GM12878 (cell line): ENCODE measurements around the gene PRM3. TPM values are rescaled to one million over a fixed set of nuclear protein-coding genes. Genes with fewer than 3 reads are reported as not detected.

ENCODE experiments used
- BACH1 ChIP-seq: fragments of 450-650 bp; IDR thresholded peaks from 2 replicates; pipeline ENCODE4 v1.6.1; 2017; ENCODE audit warnings: mild to moderate bottlenecking, borderline replicate concordance
- BCL11A ChIP-seq: IDR thresholded peaks from 2 replicates; pipeline ENCODE4 v1.6.1; 2011; ENCODE audit warnings: low read depth, low read length
- BMI1 ChIP-seq: fragments of 450-650 bp; IDR thresholded peaks from 2 replicates; pipeline ENCODE4 v1.6.1; 2016; ENCODE audit warnings: mild to moderate bottlenecking, moderate library complexity, borderline replicate concordance
- CBX3 ChIP-seq: fragments of 200-600 bp; sonication (generic); IDR thresholded peaks from 2 replicates; pipeline ENCODE4 v1.6.1; 2016; ENCODE audit warnings: low read depth, borderline replicate concordance
- CBX5 ChIP-seq: sonication (generic); IDR thresholded peaks from 2 replicates; pipeline ENCODE4 v1.6.1; 2016; ENCODE audit warnings: low read depth, moderate library complexity, mild to moderate bottlenecking, inconsistent platforms
- CHD1 ChIP-seq: IDR thresholded peaks from 2 replicates; pipeline ENCODE4 v1.6.1; 2012; ENCODE audit warnings: low read depth, low read length, improper control_type of control experiment
- CHD2 ChIP-seq: IDR thresholded peaks from 2 replicates; pipeline ENCODE4 v1.6.1; 2011; ENCODE audit warnings: low read depth, low read length, improper control_type of control experiment, borderline replicate concordance
- E2F4 ChIP-seq: IDR thresholded peaks from 2 replicates; pipeline ENCODE4 v1.6.1; 2012; ENCODE audit warnings: low read depth, low read length, improper control_type of control experiment
- EGR1 ChIP-seq, 2 experiments: IDR thresholded peaks; 1 replicate in 1 of 2; 2 replicates in 1 of 2; pipeline ENCODE4 v1.6.1; 2011 to 2012; ENCODE audit warnings: low read depth in 2 of 2, low read length in 2 of 2, borderline replicate concordance in 1 of 2, mild to moderate bottlenecking in 1 of 2, moderate library complexity in 1 of 2
- JUND ChIP-seq: IDR thresholded peaks from 2 replicates; pipeline ENCODE4 v1.6.1; 2012; ENCODE audit warnings: low read depth, mild to moderate bottlenecking, low read length, improper control_type of control experiment, moderate library complexity
- KLF5 ChIP-seq: fragments of 450-650 bp; IDR thresholded peaks from 2 replicates; pipeline ENCODE4 v1.6.1; 2014; ENCODE audit warnings: mild to moderate bottlenecking; ENCODE audit not compliant: partially characterized antibody
- MXI1 ChIP-seq: fragments of 150-350 bp; IDR thresholded peaks from 2 replicates; pipeline ENCODE4 v1.6.1; 2011; ENCODE audit warnings: low read depth, mild to moderate bottlenecking, inconsistent platforms, low read length, improper control_type of control experiment
- NFXL1 ChIP-seq: fragments of 450-650 bp; IDR thresholded peaks from 2 replicates; pipeline ENCODE4 v1.6.1; 2017; ENCODE audit warnings: antibody characterized with exemption, mild to moderate bottlenecking, borderline replicate concordance
- NFYA ChIP-seq: IDR thresholded peaks from 2 replicates; pipeline ENCODE4 v1.6.1; 2011; ENCODE audit warnings: low read depth, mild to moderate bottlenecking, low read length, improper control_type of control experiment, borderline replicate concordance
- NFYB ChIP-seq: IDR thresholded peaks from 2 replicates; pipeline ENCODE4 v1.6.1; 2011; ENCODE audit warnings: low read depth, mild to moderate bottlenecking, low read length, improper control_type of control experiment, moderate library complexity; ENCODE audit not compliant: insufficient read depth
- NR2F1 ChIP-seq: fragments of 450-650 bp; conservative IDR thresholded peaks from 2 replicates; pipeline ENCODE4 v1.6.1; 2017; ENCODE audit warnings: mild to moderate bottlenecking
- NRF1 ChIP-seq: conservative IDR thresholded peaks from 2 replicates; pipeline ENCODE4 v1.6.1; 2011; ENCODE audit warnings: mild to moderate bottlenecking, low read depth, low read length, improper control_type of control experiment
- RB1 ChIP-seq: fragments of 450-650 bp; formaldehyde crosslinking; IDR thresholded peaks from 2 replicates; pipeline ENCODE4 v1.6.1; 2017; ENCODE audit warnings: mild to moderate bottlenecking, borderline replicate concordance
- RBBP5 ChIP-seq: fragments of 200-600 bp; sonication (generic); conservative IDR thresholded peaks from 2 replicates; pipeline ENCODE4 v1.6.1; 2016
- RELB ChIP-seq: fragments of 450-650 bp; IDR thresholded peaks from 2 replicates; pipeline ENCODE4 v1.6.1; 2017; ENCODE audit warnings: low read depth, mild to moderate bottlenecking, moderate library complexity
- RFX5 ChIP-seq: IDR thresholded peaks from 2 replicates; pipeline ENCODE4 v1.6.1; 2011; ENCODE audit warnings: low read depth, low read length, improper control_type of control experiment
- SMAD5 ChIP-seq: IDR thresholded peaks from 2 replicates; pipeline ENCODE4 v1.6.1; 2016; ENCODE audit warnings: antibody characterized with exemption, low read depth
- WRNIP1 ChIP-seq: IDR thresholded peaks from 2 replicates; pipeline ENCODE4 v1.6.1; 2011; ENCODE audit warnings: low read depth, low read length, improper control_type of control experiment, borderline replicate concordance
- polyA plus RNA-seq, 11 experiments: library from polyadenylated mRNA; depleted of rRNA in 4 of 11; unstranded in 6 of 11; stranded (reverse) in 5 of 11; fragments of >200 nt; fragmentation: Nextera tagmentation in 4 of 11; fragmentation: Illumina TruSeq in 1 of 11; extraction: Ambion mirVana in 4 of 11; extraction: Trizol in 1 of 11; gene quantifications; 1 replicate in 1 of 11; 2 replicates in 10 of 11; pipeline versions ENCODE4 v1.2.1 to v1.2.3, GENCODE V29; 2011 to 2016; ENCODE audit warnings: inconsistent platforms in 2 of 11, missing spikeins in 2 of 11, low read depth in 1 of 11
- total RNA-seq, 4 experiments: library from RNA; depleted of rRNA in 3 of 4; stranded (reverse); fragments of >200 nt in 3 of 4; fragmentation: Illumina TruSeq in 1 of 4; extraction: Trizol in 1 of 4; gene quantifications; 2 replicates each; pipeline versions ENCODE4 v1.2.1 to v1.2.3, GENCODE V29; 2013 to 2021
- TF ChIP-seq, protein P1 (sequence below): fragments of 450-650 bp; IDR thresholded peaks from 2 replicates; pipeline ENCODE4 v1.6.1; 2014; ENCODE audit warnings: mild to moderate bottlenecking
- TF ChIP-seq, protein P2 (sequence below): IDR thresholded peaks from 2 replicates; pipeline ENCODE4 v1.6.1; 2012; ENCODE audit warnings: low read depth, low read length, improper control_type of control experiment
- TF ChIP-seq, protein P3 (sequence below): fragments of 150-350 bp; IDR thresholded peaks from 2 replicates; pipeline ENCODE4 v1.6.1; 2014; ENCODE audit warnings: mild to moderate bottlenecking, low read depth, low read length

PRM3 gene
- total and polyA plus RNA-seq, 10 of the 15 experiments (the other 5 are each of a cell fraction or from before 2014, with no cell fraction given) = not detected

GRCh38 chr16:11308493-11309283 is 35.3 kb upstream of the PRM3 start (continued):
- peak; percentile 89 for TF ChIP-seq RELB
- TF ChIP-seq, protein P1, sequence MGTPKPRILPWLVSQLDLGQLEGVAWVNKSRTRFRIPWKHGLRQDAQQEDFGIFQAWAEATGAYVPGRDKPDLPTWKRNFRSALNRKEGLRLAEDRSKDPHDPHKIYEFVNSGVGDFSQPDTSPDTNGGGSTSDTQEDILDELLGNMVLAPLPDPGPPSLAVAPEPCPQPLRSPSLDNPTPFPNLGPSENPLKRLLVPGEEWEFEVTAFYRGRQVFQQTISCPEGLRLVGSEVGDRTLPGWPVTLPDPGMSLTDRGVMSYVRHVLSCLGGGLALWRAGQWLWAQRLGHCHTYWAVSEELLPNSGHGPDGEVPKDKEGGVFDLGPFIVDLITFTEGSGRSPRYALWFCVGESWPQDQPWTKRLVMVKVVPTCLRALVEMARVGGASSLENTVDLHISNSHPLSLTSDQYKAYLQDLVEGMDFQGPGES = no peak
- TF ChIP-seq CBX3 = no peak
- TF ChIP-seq NR2F1 = peak; percentile 71; the same call in 1 of the 2 replicates
- TF ChIP-seq, protein P2, sequence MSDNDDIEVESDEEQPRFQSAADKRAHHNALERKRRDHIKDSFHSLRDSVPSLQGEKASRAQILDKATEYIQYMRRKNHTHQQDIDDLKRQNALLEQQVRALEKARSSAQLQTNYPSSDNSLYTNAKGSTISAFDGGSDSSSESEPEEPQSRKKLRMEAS = no peak; the same call in 1 of the 2 replicates
- TF ChIP-seq, protein P3, sequence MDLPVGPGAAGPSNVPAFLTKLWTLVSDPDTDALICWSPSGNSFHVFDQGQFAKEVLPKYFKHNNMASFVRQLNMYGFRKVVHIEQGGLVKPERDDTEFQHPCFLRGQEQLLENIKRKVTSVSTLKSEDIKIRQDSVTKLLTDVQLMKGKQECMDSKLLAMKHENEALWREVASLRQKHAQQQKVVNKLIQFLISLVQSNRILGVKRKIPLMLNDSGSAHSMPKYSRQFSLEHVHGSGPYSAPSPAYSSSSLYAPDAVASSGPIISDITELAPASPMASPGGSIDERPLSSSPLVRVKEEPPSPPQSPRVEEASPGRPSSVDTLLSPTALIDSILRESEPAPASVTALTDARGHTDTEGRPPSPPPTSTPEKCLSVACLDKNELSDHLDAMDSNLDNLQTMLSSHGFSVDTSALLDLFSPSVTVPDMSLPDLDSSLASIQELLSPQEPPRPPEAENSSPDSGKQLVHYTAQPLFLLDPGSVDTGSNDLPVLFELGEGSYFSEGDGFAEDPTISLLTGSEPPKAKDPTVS = no peak
- TF ChIP-seq RB1 = no peak; the same call in 1 of the 2 replicates
- TF ChIP-seq NFYA = no peak
- TF ChIP-seq CHD1 = no peak
- peak; percentile 84 for TF ChIP-seq CBX5
- no peak for TF ChIP-seq BMI1
- no peak for TF ChIP-seq MXI1
- TF ChIP-seq CHD2 = peak; percentile 87
- TF ChIP-seq NFYB = no peak
- TF ChIP-seq EGR1 (IDR thresholded peaks at IDR 0.05; ENCODE audit: borderline replicate concordance in 1 of 2, low read depth in 2 of 2, low read length in 2 of 2) = no peak
- no peak; the same call in 1 of the 2 replicates for TF ChIP-seq BACH1
- no peak for TF ChIP-seq RBBP5
- no peak for TF ChIP-seq NRF1
- no peak for TF ChIP-seq JUND
- TF ChIP-seq RFX5 = no peak
- TF ChIP-seq BCL11A = peak; percentile 66; the same call in 1 of the 2 replicates
- no peak for TF ChIP-seq WRNIP1
- TF ChIP-seq SMAD5 = no peak
- TF ChIP-seq NFXL1 = no peak
- no peak for TF ChIP-seq KLF5
- no peak for TF ChIP-seq E2F4
